Measurements from ENCODE around the gene NUP54. TPM values are rescaled to one million over a fixed set of nuclear protein-coding genes. Genes with fewer than 3 reads are reported as not detected.

The NUP54 gene
- total RNA-seq, 2 donors from 2014 or later = 78.6 to 88.5 TPM

DNA sequence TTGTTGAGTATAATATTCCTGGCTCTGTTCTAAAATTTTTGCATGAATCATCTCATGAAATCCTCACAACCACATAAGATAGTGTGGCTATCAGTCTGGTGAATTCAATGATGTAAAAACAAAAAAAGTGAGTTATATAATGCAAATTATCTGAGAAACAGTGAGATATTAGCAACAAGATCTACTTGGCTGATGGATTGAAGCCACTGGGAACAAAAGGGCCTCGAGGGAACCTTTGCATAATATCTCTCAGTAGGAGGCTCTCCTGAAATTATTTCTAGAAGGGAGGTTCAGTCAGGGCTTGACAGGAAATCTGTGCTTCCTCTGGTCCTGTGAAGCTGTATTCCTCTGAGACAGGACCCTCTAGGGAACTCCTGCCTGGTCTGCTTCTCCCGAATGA, 30.1 kb upstream of the NUP54 start:
- peaks cover 4% of the 10 kb centered on the region for H3K4me1 Mint-ChIP-seq
- no peak overlapping the region for H3K4me3 Mint-ChIP-seq
- Histone ChIP-seq H3K9ac (ENCODE audit: extremely low read depth, low read length, poor library complexity, severe bottlenecking) (no peak overlapping the region), H3K27ac (ENCODE audit: low read depth, low read length) (no peak overlapping the region), H3K4me3 (ENCODE audit: low read length) (no peak overlapping the region), H3K9me3 (ENCODE audit: control insufficient read depth, low read length) (no peaks in the 10 kb centered on the region), H3K27me3 (ENCODE audit: control insufficient read depth, insufficient read depth, low read length, poor library complexity, severe bottlenecking) (no peaks in the 10 kb centered on the region), H3K36me3 (ENCODE audit: control insufficient read depth, insufficient read depth, low read length) (peaks cover 35% of the 10 kb centered on the region), H3K4me1 (ENCODE audit: control insufficient read depth, insufficient read depth, low read length) (no peaks in the 10 kb centered on the region)
- TF ChIP-seq, protein P1, sequence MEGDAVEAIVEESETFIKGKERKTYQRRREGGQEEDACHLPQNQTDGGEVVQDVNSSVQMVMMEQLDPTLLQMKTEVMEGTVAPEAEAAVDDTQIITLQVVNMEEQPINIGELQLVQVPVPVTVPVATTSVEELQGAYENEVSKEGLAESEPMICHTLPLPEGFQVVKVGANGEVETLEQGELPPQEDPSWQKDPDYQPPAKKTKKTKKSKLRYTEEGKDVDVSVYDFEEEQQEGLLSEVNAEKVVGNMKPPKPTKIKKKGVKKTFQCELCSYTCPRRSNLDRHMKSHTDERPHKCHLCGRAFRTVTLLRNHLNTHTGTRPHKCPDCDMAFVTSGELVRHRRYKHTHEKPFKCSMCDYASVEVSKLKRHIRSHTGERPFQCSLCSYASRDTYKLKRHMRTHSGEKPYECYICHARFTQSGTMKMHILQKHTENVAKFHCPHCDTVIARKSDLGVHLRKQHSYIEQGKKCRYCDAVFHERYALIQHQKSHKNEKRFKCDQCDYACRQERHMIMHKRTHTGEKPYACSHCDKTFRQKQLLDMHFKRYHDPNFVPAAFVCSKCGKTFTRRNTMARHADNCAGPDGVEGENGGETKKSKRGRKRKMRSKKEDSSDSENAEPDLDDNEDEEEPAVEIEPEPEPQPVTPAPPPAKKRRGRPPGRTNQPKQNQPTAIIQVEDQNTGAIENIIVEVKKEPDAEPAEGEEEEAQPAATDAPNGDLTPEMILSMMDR (conservative IDR thresholded peaks at IDR 0.05) = no peak
- 89 to 93% methylated on average over 2 of the region's 2 CpGs for WGBS, 2 experiments (ENCODE audit: insufficient coverage in 1 of 2, insufficient read length in 1 of 2)
- H3K27ac Mint-ChIP-seq = no peak overlapping the region
- H3K9me3 Mint-ChIP-seq = no peaks in the 10 kb centered on the region
- no peak for DNase-seq
- H3K27me3 Mint-ChIP-seq (ENCODE audit: insufficient read depth) = no peaks in the 10 kb centered on the region
- H3K36me3 Mint-ChIP-seq (ENCODE audit: low read depth) = peaks cover 19% of the 10 kb centered on the region

DNA sequence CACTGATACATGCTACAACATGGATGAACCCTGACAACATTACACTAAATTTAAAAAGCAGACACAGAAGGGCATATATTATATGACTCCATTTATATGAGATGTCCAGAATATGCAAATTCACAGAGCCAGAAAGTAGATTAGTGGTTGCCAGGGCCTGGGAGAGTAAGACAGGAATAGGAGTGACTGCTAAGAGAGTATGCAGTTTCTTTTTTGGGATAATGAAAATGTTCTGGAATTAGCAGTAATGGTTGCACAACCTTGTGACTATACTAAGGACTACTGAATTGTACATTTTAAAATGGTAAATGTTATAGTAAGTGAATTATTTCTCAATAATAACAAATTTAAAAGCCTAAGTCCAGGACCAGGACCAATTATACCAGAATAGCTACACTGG, 29.5 kb upstream of the NUP54 start:
- no peak for DNase-seq
- no peaks in the 10 kb centered on the region for H3K9me3 ChIP-seq (ENCODE audit: control insufficient read depth, low read length)
- H3K27me3 ChIP-seq (ENCODE audit: control insufficient read depth, insufficient read depth, low read length, poor library complexity, severe bottlenecking) = no peaks in the 10 kb centered on the region
- Mint-ChIP-seq H3K27me3 (ENCODE audit: insufficient read depth) (no peaks in the 10 kb centered on the region), H3K4me3 (no peak overlapping the region), H3K36me3 (ENCODE audit: low read depth) (peaks cover 24% of the 10 kb centered on the region), H3K27ac (no peak overlapping the region), H3K9me3 (no peaks in the 10 kb centered on the region), H3K4me1 (peaks cover 4% of the 10 kb centered on the region)
- TF ChIP-seq, protein P1 (conservative IDR thresholded peaks at IDR 0.05) = no peak
- H3K36me3 ChIP-seq (ENCODE audit: control insufficient read depth, insufficient read depth, low read length) = peaks cover 39% of the 10 kb centered on the region
- no peak overlapping the region for H3K27ac ChIP-seq (ENCODE audit: low read depth, low read length)
- H3K4me1 ChIP-seq (ENCODE audit: control insufficient read depth, insufficient read depth, low read length) = no peaks in the 10 kb centered on the region
- H3K4me3 ChIP-seq (ENCODE audit: low read length) = no peak overlapping the region
- H3K9ac ChIP-seq (ENCODE audit: extremely low read depth, low read length, poor library complexity, severe bottlenecking) = no peak overlapping the region

DNA sequence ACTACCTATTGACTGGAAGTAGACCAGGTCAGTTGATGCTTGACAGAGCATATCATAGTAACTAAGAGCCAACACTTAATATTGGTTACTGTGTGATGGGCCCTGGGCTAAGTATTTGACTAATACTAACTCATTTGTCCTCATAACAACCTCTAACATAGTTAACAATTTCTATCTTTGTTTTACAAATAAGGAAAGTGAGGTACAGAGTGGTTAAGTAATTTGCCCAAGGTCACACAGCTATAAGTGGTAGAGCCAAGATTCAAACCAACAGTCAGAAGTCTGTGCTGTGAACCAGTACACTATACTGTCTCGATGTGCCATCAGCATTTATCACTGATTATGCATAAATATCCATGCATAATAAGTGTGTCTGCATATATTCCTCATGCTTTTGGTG, 27.1 kb upstream of the NUP54 start:
- Mint-ChIP-seq H3K4me1 (peaks cover 4% of the 10 kb centered on the region), H3K9me3 (no peaks in the 10 kb centered on the region), H3K4me3 (no peak overlapping the region), H3K27ac (no peak overlapping the region), H3K27me3 (ENCODE audit: insufficient read depth) (no peaks in the 10 kb centered on the region), H3K36me3 (ENCODE audit: low read depth) (peaks cover 26% of the 10 kb centered on the region)
- Histone ChIP-seq H3K36me3 (ENCODE audit: control insufficient read depth, insufficient read depth, low read length) (peaks cover 48% of the 10 kb centered on the region), H3K4me1 (ENCODE audit: control insufficient read depth, insufficient read depth, low read length) (no peaks in the 10 kb centered on the region), H3K9me3 (ENCODE audit: control insufficient read depth, low read length) (no peaks in the 10 kb centered on the region), H3K4me3 (ENCODE audit: low read length) (no peak overlapping the region), H3K27ac (ENCODE audit: low read depth, low read length) (no peak overlapping the region), H3K27me3 (ENCODE audit: control insufficient read depth, insufficient read depth, low read length, poor library complexity, severe bottlenecking) (no peaks in the 10 kb centered on the region), H3K9ac (ENCODE audit: extremely low read depth, low read length, poor library complexity, severe bottlenecking) (no peak overlapping the region)
- WGBS, 2 experiments (ENCODE audit: insufficient coverage in 1 of 2, insufficient read length in 1 of 2) = 100% methylated on average over 1 of the region's 1 CpG; no CpG with 5 or more reads in 1 of the 2 experiments
- DNase-seq = no peak
- TF ChIP-seq, protein P1 (conservative IDR thresholded peaks at IDR 0.05) = no peak
